ENCODE data around the gene NOBOX.
"Not testable (repeated sequence)": the region's sequence is repeated elsewhere in the genome, so short reads cannot be mapped to it uniquely, and the experiment has no call there.

NOBOX gene

GRCh38 chr7:144403649-144404061, at the start of gene NOBOX:
NOBOX (minus strand) TSS chr7:144403693.
- Histone ChIP-seq H3K27me3 (ENCODE audit: low read depth, low read length) (no peaks in the 10 kb centered on the region), H3K9me3 (ENCODE audit: control insufficient read depth in 1 of 2, low read length in 2 of 2) (no peaks in the 10 kb centered on the region), H3K27ac (ENCODE audit: low read length) (no peak within 1 kb of the TSS), H3K36me3 (ENCODE audit: control insufficient read depth in 1 of 2, insufficient read depth in 2 of 2, low read length in 2 of 2) (no peaks in the 10 kb centered on the region), H3K4me3 (ENCODE audit: low read depth in 1 of 2, low read length in 2 of 2) (no peak within 1 kb of the TSS), H3K4me1 (ENCODE audit: control insufficient read depth in 1 of 2, insufficient read depth in 2 of 2, low read length in 2 of 2) (peaks cover 0 to 5% of the 10 kb centered on the region in 2 donors)

GRCh38 chr7:144452064-144452463, 48.6 kb upstream of the NOBOX start:
- Histone ChIP-seq H3K9me3 (ENCODE audit: control insufficient read depth in 1 of 2, low read length in 2 of 2) (no peaks in the 10 kb centered on the region), H3K27me3 (ENCODE audit: low read depth, low read length) (no peaks in the 10 kb centered on the region), H3K36me3 (ENCODE audit: control insufficient read depth in 1 of 2, insufficient read depth in 2 of 2, low read length in 2 of 2) (no peaks in the 10 kb centered on the region), H3K4me3 (ENCODE audit: low read depth in 1 of 2, low read length in 2 of 2) (no peak overlapping the region), H3K27ac (ENCODE audit: low read length) (no peak overlapping the region), H3K4me1 (ENCODE audit: control insufficient read depth in 1 of 2, insufficient read depth in 2 of 2, low read length in 2 of 2) (no peaks in the 10 kb centered on the region)

- H3K4me1 ChIP-seq (ENCODE audit: control insufficient read depth in 1 of 2, insufficient read depth in 2 of 2, low read length in 2 of 2): no peaks in the 10 kb centered on the region
- H3K27me3 ChIP-seq (ENCODE audit: low read depth, low read length): no peaks in the 10 kb centered on the region
- no peaks in the 10 kb centered on the region for H3K36me3 ChIP-seq (ENCODE audit: control insufficient read depth in 1 of 2, insufficient read depth in 2 of 2, low read length in 2 of 2)
- H3K9me3 ChIP-seq (ENCODE audit: control insufficient read depth in 1 of 2, low read length in 2 of 2): no peaks in the 10 kb centered on the region
- no peak overlapping the region for H3K4me3 ChIP-seq (ENCODE audit: low read depth in 1 of 2, low read length in 2 of 2)
- H3K27ac ChIP-seq (ENCODE audit: low read length): no peak overlapping the region
Observed at GRCh38 chr7:144445590-144445989, 42.1 kb upstream of the NOBOX start.

GRCh38 chr7:144439717-144440205, 36.3 kb upstream of the NOBOX start:
- H3K27me3 ChIP-seq (ENCODE audit: low read depth, low read length): no peaks in the 10 kb centered on the region
- H3K4me1 ChIP-seq (ENCODE audit: control insufficient read depth in 1 of 2, insufficient read depth in 2 of 2, low read length in 2 of 2): no peaks in the 10 kb centered on the region
- no peak overlapping the region for H3K27ac ChIP-seq (ENCODE audit: low read length)
- H3K9me3 ChIP-seq (ENCODE audit: control insufficient read depth in 1 of 2, low read length in 2 of 2): no peaks in the 10 kb centered on the region
- no peak overlapping the region for H3K4me3 ChIP-seq (ENCODE audit: low read depth in 1 of 2, low read length in 2 of 2)
- no peaks in the 10 kb centered on the region for H3K36me3 ChIP-seq (ENCODE audit: control insufficient read depth in 1 of 2, insufficient read depth in 2 of 2, low read length in 2 of 2)

- no peaks in the 10 kb centered on the region for H3K27me3 ChIP-seq (ENCODE audit: low read depth, low read length)
- H3K9me3 ChIP-seq (ENCODE audit: control insufficient read depth in 1 of 2, low read length in 2 of 2): no peaks in the 10 kb centered on the region
- no peak overlapping the region for H3K27ac ChIP-seq (ENCODE audit: low read length)
- no peak overlapping the region for H3K4me3 ChIP-seq (ENCODE audit: low read depth in 1 of 2, low read length in 2 of 2)
- no peaks in the 10 kb centered on the region for H3K36me3 ChIP-seq (ENCODE audit: control insufficient read depth in 1 of 2, insufficient read depth in 2 of 2, low read length in 2 of 2)
- no peaks in the 10 kb centered on the region for H3K4me1 ChIP-seq (ENCODE audit: control insufficient read depth in 1 of 2, insufficient read depth in 2 of 2, low read length in 2 of 2)
Observed at GRCh38 chr7:144438759-144439158, 35.3 kb upstream of the NOBOX start.

- H3K4me3 ChIP-seq (ENCODE audit: low read depth in 1 of 2, low read length in 2 of 2): no peak overlapping the region
- H3K27ac ChIP-seq (ENCODE audit: low read length): no peak overlapping the region
- H3K9me3 ChIP-seq (ENCODE audit: control insufficient read depth in 1 of 2, low read length in 2 of 2): no peaks in the 10 kb centered on the region
- H3K36me3 ChIP-seq (ENCODE audit: control insufficient read depth in 1 of 2, insufficient read depth in 2 of 2, low read length in 2 of 2): no peaks in the 10 kb centered on the region
- H3K27me3 ChIP-seq (ENCODE audit: low read depth, low read length): no peaks in the 10 kb centered on the region
- no peaks in the 10 kb centered on the region for H3K4me1 ChIP-seq (ENCODE audit: control insufficient read depth in 1 of 2, insufficient read depth in 2 of 2, low read length in 2 of 2)
Observed at GRCh38 chr7:144437370-144438191, 34.1 kb upstream of the NOBOX start.

GRCh38 chr7:144436500-144436899, 33.0 kb upstream of the NOBOX start:
- Histone ChIP-seq H3K4me1 (ENCODE audit: control insufficient read depth in 1 of 2, insufficient read depth in 2 of 2, low read length in 2 of 2) (no peaks in the 10 kb centered on the region), H3K27me3 (ENCODE audit: low read depth, low read length) (no peaks in the 10 kb centered on the region), H3K9me3 (ENCODE audit: control insufficient read depth in 1 of 2, low read length in 2 of 2) (no peaks in the 10 kb centered on the region), H3K36me3 (ENCODE audit: control insufficient read depth in 1 of 2, insufficient read depth in 2 of 2, low read length in 2 of 2) (no peaks in the 10 kb centered on the region), H3K4me3 (ENCODE audit: low read depth in 1 of 2, low read length in 2 of 2) (no peak overlapping the region), H3K27ac (ENCODE audit: low read length) (no peak overlapping the region)

- Histone ChIP-seq H3K27me3 (ENCODE audit: low read depth, low read length) (no peaks in the 10 kb centered on the region), H3K36me3 (ENCODE audit: control insufficient read depth in 1 of 2, insufficient read depth in 2 of 2, low read length in 2 of 2) (no peaks in the 10 kb centered on the region), H3K9me3 (ENCODE audit: control insufficient read depth in 1 of 2, low read length in 2 of 2) (peaks cover 0 to 14% of the 10 kb centered on the region in 2 donors), H3K4me1 (ENCODE audit: control insufficient read depth in 1 of 2, insufficient read depth in 2 of 2, low read length in 2 of 2) (no peaks in the 10 kb centered on the region), H3K4me3 (ENCODE audit: low read depth in 1 of 2, low read length in 2 of 2) (no peak overlapping the region), H3K27ac (ENCODE audit: low read length) (no peak overlapping the region)
Observed at GRCh38 chr7:144428431-144428830, 24.9 kb upstream of the NOBOX start.

GRCh38 chr7:144427539-144427938, 24.0 kb upstream of the NOBOX start:
- H3K9me3 ChIP-seq (ENCODE audit: control insufficient read depth in 1 of 2, low read length in 2 of 2): peaks cover 0 to 14% of the 10 kb centered on the region in 2 donors
- not testable (repeated sequence) for H3K27me3 ChIP-seq (ENCODE audit: low read depth, low read length); H3K4me3 ChIP-seq (ENCODE audit: low read depth in 1 of 2, low read length in 2 of 2); H3K36me3 ChIP-seq (ENCODE audit: control insufficient read depth in 1 of 2, insufficient read depth in 2 of 2, low read length in 2 of 2); H3K4me1 ChIP-seq (ENCODE audit: control insufficient read depth in 1 of 2, insufficient read depth in 2 of 2, low read length in 2 of 2); H3K27ac ChIP-seq (ENCODE audit: low read length)

- H3K27me3 ChIP-seq (ENCODE audit: low read depth, low read length); H3K27ac ChIP-seq (ENCODE audit: low read length); H3K4me1 ChIP-seq (ENCODE audit: control insufficient read depth in 1 of 2, insufficient read depth in 2 of 2, low read length in 2 of 2); H3K36me3 ChIP-seq (ENCODE audit: control insufficient read depth in 1 of 2, insufficient read depth in 2 of 2, low read length in 2 of 2); H3K4me3 ChIP-seq (ENCODE audit: low read depth in 1 of 2, low read length in 2 of 2); H3K9me3 ChIP-seq (ENCODE audit: control insufficient read depth in 1 of 2, low read length in 2 of 2): not testable (repeated sequence)
Observed at GRCh38 chr7:144418931-144419330, 15.4 kb upstream of the NOBOX start.

- H3K4me3 ChIP-seq (ENCODE audit: low read depth in 1 of 2, low read length in 2 of 2): no peak overlapping the region
- H3K27ac ChIP-seq (ENCODE audit: low read length): no peak overlapping the region
- no peaks in the 10 kb centered on the region for H3K4me1 ChIP-seq (ENCODE audit: control insufficient read depth in 1 of 2, insufficient read depth in 2 of 2, low read length in 2 of 2)
- no peaks in the 10 kb centered on the region for H3K36me3 ChIP-seq (ENCODE audit: control insufficient read depth in 1 of 2, insufficient read depth in 2 of 2, low read length in 2 of 2)
- H3K9me3 ChIP-seq (ENCODE audit: control insufficient read depth in 1 of 2, low read length in 2 of 2): no peaks in the 10 kb centered on the region
- H3K27me3 ChIP-seq (ENCODE audit: low read depth, low read length): no peaks in the 10 kb centered on the region
Observed at GRCh38 chr7:144416341-144416740, 12.8 kb upstream of the NOBOX start.

- Histone ChIP-seq H3K27ac (ENCODE audit: low read length) (no peak overlapping the region), H3K4me1 (ENCODE audit: control insufficient read depth in 1 of 2, insufficient read depth in 2 of 2, low read length in 2 of 2) (no peaks in the 10 kb centered on the region), H3K27me3 (ENCODE audit: low read depth, low read length) (no peaks in the 10 kb centered on the region), H3K4me3 (ENCODE audit: low read depth in 1 of 2, low read length in 2 of 2) (no peak overlapping the region), H3K36me3 (ENCODE audit: control insufficient read depth in 1 of 2, insufficient read depth in 2 of 2, low read length in 2 of 2) (no peaks in the 10 kb centered on the region), H3K9me3 (ENCODE audit: control insufficient read depth in 1 of 2, low read length in 2 of 2) (no peaks in the 10 kb centered on the region)
Observed at GRCh38 chr7:144415858-144416257, 12.4 kb upstream of the NOBOX start.

All from muscle layer of duodenum (tissue), 2 donors.